Activated CD8-positive, alpha-beta memory T cell treated with anti-CD3 and anti-CD28 coated beads, Interleukin-2, amount 10 ng/mL, durations not matched to agents 7 days and 5 days (primary cell): ENCODE measurements around the gene DENND2A. TPM values are rescaled to one million over a fixed set of nuclear protein-coding genes. Genes with fewer than 3 reads are reported as not detected.
A peak's percentile ranks its signal among the peaks of the same experiment; 100 is the strongest.
"Not testable (repeated sequence)": the region's sequence is repeated elsewhere in the genome, so short reads cannot be mapped to it uniquely, and the experiment has no call there.

Source experiments
- ATAC-seq: fragments of 150-1000 bp; cut with Tn5 transposase; one replicate; pipeline ENCODE4 v1.10.0; 2021; ENCODE audit warnings: moderate library complexity
- CTCF ChIA-PET: fragments of 350-600 bp; sonication (Branson Sonifier 250); formaldehyde crosslinking; loops from one replicate; lab custom pipeline; 2021; ENCODE audit warnings: antibody characterized with exemption; lab: Charles Lee
- DNase-seq: peaks from one replicate; pipeline ENCODE4 v3.0.0-alpha.2; 2020
- H3K27ac Mint-ChIP-seq: one replicate; pipeline ENCODE4 v1.8.0; 2021; ENCODE audit warnings: mild to moderate bottlenecking, mixed read lengths
- H3K27me3 Mint-ChIP-seq: one replicate; pipeline ENCODE4 v1.8.0; 2021; ENCODE audit warnings: mixed read lengths
- H3K36me3 Mint-ChIP-seq: one replicate; pipeline ENCODE4 v1.8.0; 2021; ENCODE audit warnings: mild to moderate bottlenecking, mixed read lengths
- H3K4me1 Mint-ChIP-seq: one replicate; pipeline ENCODE4 v1.8.0; 2021; ENCODE audit warnings: mixed read lengths
- H3K4me3 Mint-ChIP-seq: one replicate; pipeline ENCODE4 v1.8.0; 2021; ENCODE audit warnings: mild to moderate bottlenecking, moderate library complexity, mixed read lengths
- H3K9me3 Mint-ChIP-seq: one replicate; pipeline ENCODE4 v1.8.0; 2022; ENCODE audit warnings: low read depth, mixed read lengths
- total RNA-seq, 2 experiments: library from RNA; stranded (reverse); gene quantifications; one replicate each; pipeline ENCODE4 v1.2.3, GENCODE V29; 2021

Gene DENND2A
- total RNA-seq, 2 experiments from 2014 or later, result 0.32 TPM; not detected in 1

GRCh38 chr7:140669862-140670261 lies 29.2 kb upstream of the DENND2A start:
- not testable (repeated sequence) for H3K9me3 Mint-ChIP-seq, ATAC-seq, H3K36me3 Mint-ChIP-seq, H3K27ac Mint-ChIP-seq, DNase-seq, H3K4me3 Mint-ChIP-seq, H3K27me3 Mint-ChIP-seq
- CTCF ChIA-PET, result interaction anchor here (2.4 kb wide), 1 partner anchor 17 kb away, joined by 7 read pairs; no protein-coding TSS in a partner anchor
- peaks cover 21% of the 10 kb centered on the region for H3K4me1 Mint-ChIP-seq

GRCh38 chr7:140669352-140669751 lies 28.7 kb upstream of the DENND2A start:
- no peak for DNase-seq
- ATAC-seq, result no peak
- Mint-ChIP-seq H3K36me3 (no peaks in the 10 kb centered on the region), H3K4me3 (no peak overlapping the region), H3K27me3 (peaks cover 10% of the 10 kb centered on the region), H3K4me1 (peaks cover 16% of the 10 kb centered on the region), H3K9me3 (no peaks in the 10 kb centered on the region), H3K27ac (no peak overlapping the region)
- CTCF ChIA-PET, result interaction anchor here (1.1 to 2.4 kb wide), 3 partner anchors 16 to 23 kb away, joined by 3 to 7 read pairs (median 4); no protein-coding TSS in a partner anchor

DNA sequence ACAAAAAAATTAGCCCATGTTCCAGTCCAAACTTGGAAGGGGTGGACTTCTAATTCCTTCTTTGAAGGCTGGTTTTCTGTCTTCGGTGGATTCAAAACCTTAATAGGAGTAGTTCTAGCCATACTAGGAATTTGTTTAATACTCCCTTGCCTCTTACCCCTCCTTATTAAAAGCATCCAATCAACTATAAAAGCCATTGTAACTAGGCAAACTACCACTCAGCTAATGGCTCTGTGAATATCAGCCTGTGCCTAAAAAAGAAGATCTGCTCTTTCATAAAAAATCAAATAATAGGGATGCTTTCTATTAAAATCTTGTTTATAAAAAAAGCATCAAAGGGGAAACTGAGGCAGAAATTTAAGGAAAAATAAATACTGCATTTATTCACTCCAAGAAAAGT lies 28.0 kb upstream of the DENND2A start:
- H3K27me3 Mint-ChIP-seq, result peaks cover 16% of the 10 kb centered on the region
- H3K36me3 Mint-ChIP-seq, result no peaks in the 10 kb centered on the region
- no peaks in the 10 kb centered on the region for H3K9me3 Mint-ChIP-seq
- CTCF ChIA-PET, result interaction anchor here (1.1 to 2.4 kb wide), 3 partner anchors 15 to 23 kb away, joined by 3 to 7 read pairs (median 4); no protein-coding TSS in a partner anchor
- no peak overlapping the region for H3K27ac Mint-ChIP-seq
- no peak overlapping the region for H3K4me3 Mint-ChIP-seq
- no peak for ATAC-seq
- DNase-seq, result no peak
- peaks cover 9% of the 10 kb centered on the region for H3K4me1 Mint-ChIP-seq

- H3K4me1 Mint-ChIP-seq, result peaks cover 7% of the 10 kb centered on the region
- no peak for ATAC-seq
- H3K27me3 Mint-ChIP-seq, result peaks cover 23% of the 10 kb centered on the region
Measured at GRCh38 chr7:140667476-140667875, 26.9 kb upstream of the DENND2A start.

GRCh38 chr7:140662938-140663337 lies 22.3 kb upstream of the DENND2A start:
- H3K4me1 Mint-ChIP-seq, H3K36me3 Mint-ChIP-seq, H3K4me3 Mint-ChIP-seq, ATAC-seq, H3K27ac Mint-ChIP-seq, DNase-seq, CTCF ChIA-PET, H3K9me3 Mint-ChIP-seq: not testable (repeated sequence)
- H3K27me3 Mint-ChIP-seq, result peaks cover 49% of the 10 kb centered on the region

More at GRCh38 chr7:140667476-140667875, 26.9 kb upstream of the DENND2A start:
- no peak overlapping the region for H3K27ac Mint-ChIP-seq
- H3K9me3 Mint-ChIP-seq, result no peaks in the 10 kb centered on the region
- CTCF ChIA-PET, result interaction anchor here (2.4 kb wide), 1 partner anchor 14 kb away, joined by 7 read pairs; no protein-coding TSS in a partner anchor
- no peaks in the 10 kb centered on the region for H3K36me3 Mint-ChIP-seq
- no peak for DNase-seq
- no peak overlapping the region for H3K4me3 Mint-ChIP-seq

DNA sequence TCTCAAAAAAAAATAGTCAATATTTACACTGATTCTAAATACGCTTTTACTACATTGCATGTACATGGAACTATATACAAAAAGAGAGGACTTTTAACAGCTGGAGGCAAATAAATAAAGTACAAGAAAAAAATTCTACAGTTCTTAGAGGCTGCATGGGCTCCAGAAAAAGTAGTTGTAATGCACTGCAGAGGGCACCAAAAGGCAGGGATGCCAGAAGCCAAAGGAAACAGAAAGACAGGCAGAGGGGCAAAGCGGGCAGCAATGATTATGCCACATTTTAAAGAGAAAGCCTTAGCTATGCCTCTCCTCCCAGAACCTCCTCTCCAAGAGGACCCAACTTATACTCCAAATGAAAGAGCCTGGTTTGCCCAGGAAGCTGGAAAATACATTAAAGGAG lies 20.5 kb upstream of the DENND2A start:
- H3K36me3 Mint-ChIP-seq, result no peaks in the 10 kb centered on the region
- ATAC-seq, result no peak
- H3K9me3 Mint-ChIP-seq, result no peaks in the 10 kb centered on the region

GRCh38 chr7:140659856-140660255 lies 19.2 kb upstream of the DENND2A start:
- no peaks in the 10 kb centered on the region for H3K36me3 Mint-ChIP-seq
- H3K9me3 Mint-ChIP-seq, result no peaks in the 10 kb centered on the region
- CTCF ChIA-PET, result interaction anchor here (0.6 kb wide), 1 partner anchor 192 kb away, joined by 4 read pairs; no protein-coding TSS in a partner anchor
- H3K27ac Mint-ChIP-seq, result no peak overlapping the region
- DNase-seq (no peak), ATAC-seq (no peak)
- no peak overlapping the region for H3K4me3 Mint-ChIP-seq
- H3K27me3 Mint-ChIP-seq, result peaks cover 60% of the 10 kb centered on the region
- H3K4me1 Mint-ChIP-seq, result peaks cover 15% of the 10 kb centered on the region

More for the DNA sequence above, 20.5 kb upstream of the DENND2A start:
- DNase-seq, result no peak
- CTCF ChIA-PET, result no interaction called here
- Mint-ChIP-seq H3K4me1 (peaks cover 10% of the 10 kb centered on the region), H3K27me3 (peaks cover 58% of the 10 kb centered on the region), H3K27ac (no peak overlapping the region), H3K4me3 (no peak overlapping the region)

- Mint-ChIP-seq H3K27ac (no peak overlapping the region), H3K4me1 (peaks cover 18% of the 10 kb centered on the region), H3K27me3 (peaks cover 44% of the 10 kb centered on the region), H3K9me3 (no peaks in the 10 kb centered on the region), H3K4me3 (no peak overlapping the region), H3K36me3 (no peaks in the 10 kb centered on the region)
- DNase-seq, result no peak
- CTCF ChIA-PET, result interaction anchor here (1.7 kb wide), 1 partner anchor 11 kb away, joined by 3 read pairs; no protein-coding TSS in a partner anchor
- ATAC-seq, result no peak
Measured at GRCh38 chr7:140657891-140658290, 17.3 kb upstream of the DENND2A start.

- H3K9me3 Mint-ChIP-seq, result no peaks in the 10 kb centered on the region
- peak overlapping the region; percentile 51 for H3K4me3 Mint-ChIP-seq
- H3K27me3 Mint-ChIP-seq, result peaks cover 46% of the 10 kb centered on the region
- H3K27ac Mint-ChIP-seq, result no peak overlapping the region
- CTCF ChIA-PET, result interaction anchor here (0.6 to 1.7 kb wide), 4 partner anchors 10 to 212 kb away, joined by 3 to 4 read pairs (median 3); no protein-coding TSS in a partner anchor
- no peaks in the 10 kb centered on the region for H3K36me3 Mint-ChIP-seq
- H3K4me1 Mint-ChIP-seq, result peaks cover 18% of the 10 kb centered on the region
- ATAC-seq (peak; percentile 80), DNase-seq (peak; percentile 67)
Measured at GRCh38 chr7:140656548-140657515, 16.2 kb upstream of the DENND2A start.

DNA sequence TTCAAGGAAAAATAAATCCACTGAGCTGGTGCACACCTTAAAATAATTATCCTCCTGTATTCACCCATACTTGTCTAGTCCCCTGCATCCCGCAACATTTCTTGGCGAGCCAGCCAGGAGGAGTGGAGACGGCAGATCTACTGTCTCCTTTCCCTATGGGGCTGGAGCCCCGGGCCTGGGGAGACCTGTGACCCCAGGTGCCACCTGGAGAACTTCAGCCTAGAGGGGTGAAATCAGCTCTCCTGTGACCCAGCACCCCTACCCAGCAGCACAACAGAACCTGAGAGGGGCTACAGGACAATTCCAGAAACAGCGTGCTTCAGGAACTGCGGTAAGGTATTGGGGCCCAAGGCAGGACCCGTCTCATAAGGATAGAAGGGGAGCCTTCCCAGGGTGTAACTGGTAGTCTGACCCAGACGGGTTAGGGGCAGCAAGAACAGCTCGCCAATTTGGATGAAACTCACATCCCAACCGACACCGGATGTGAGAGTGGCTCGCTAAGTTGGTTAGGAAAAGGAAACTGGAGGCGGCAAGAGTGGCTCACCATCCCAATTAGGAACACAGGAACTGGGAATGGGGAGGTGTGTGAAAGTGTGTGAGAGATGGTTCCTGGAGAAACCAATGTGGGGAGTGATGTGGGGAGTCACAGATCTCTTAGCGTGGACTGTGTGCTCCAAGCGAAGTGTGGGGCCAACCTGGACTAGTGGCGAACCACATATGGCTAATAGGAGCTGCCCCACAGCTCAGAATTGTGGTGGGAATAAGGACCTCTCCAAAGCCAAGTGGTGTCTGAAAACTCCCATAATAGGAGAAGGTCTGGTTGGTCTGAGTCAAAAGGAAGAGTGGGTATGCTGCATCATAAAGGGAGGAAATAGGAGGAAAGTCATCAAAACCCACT lies 15.1 kb upstream of the DENND2A start:
- peaks cover 41% of the 10 kb centered on the region for H3K27me3 Mint-ChIP-seq
- ATAC-seq (no peak), DNase-seq (no peak)
- H3K4me3 Mint-ChIP-seq, result no peak overlapping the region
- H3K36me3 Mint-ChIP-seq, result no peaks in the 10 kb centered on the region
- H3K9me3 Mint-ChIP-seq, result no peaks in the 10 kb centered on the region
- H3K27ac Mint-ChIP-seq, result no peak overlapping the region
- CTCF ChIA-PET, result interaction anchor here (0.9 to 1.3 kb wide), 3 partner anchors 14 to 179 kb away, joined by 3 to 4 read pairs (median 4); no protein-coding TSS in a partner anchor
- peaks cover 18% of the 10 kb centered on the region for H3K4me1 Mint-ChIP-seq

- no peaks in the 10 kb centered on the region for H3K9me3 Mint-ChIP-seq
- DNase-seq, result no peak
- CTCF ChIA-PET, result interaction anchor here (1.8 to 2.2 kb wide), 2 partner anchors 139 to 360 kb away, joined by 5 to 10 read pairs; partner anchors contain the start of gene MRPS33
- no peak for ATAC-seq
- peaks cover 18% of the 10 kb centered on the region for H3K4me1 Mint-ChIP-seq
- H3K4me3 Mint-ChIP-seq, result no peak overlapping the region
- H3K27ac Mint-ChIP-seq, result peak overlapping the region; percentile 40
- H3K27me3 Mint-ChIP-seq, result peaks cover 37% of the 10 kb centered on the region
- H3K36me3 Mint-ChIP-seq, result no peaks in the 10 kb centered on the region
Measured at GRCh38 chr7:140654661-140655060, 14.0 kb upstream of the DENND2A start.

- Mint-ChIP-seq H3K36me3 (no peaks in the 10 kb centered on the region), H3K27me3 (peaks cover 34% of the 10 kb centered on the region), H3K27ac (no peak overlapping the region), H3K4me3 (no peak overlapping the region), H3K9me3 (no peaks in the 10 kb centered on the region), H3K4me1 (peaks cover 18% of the 10 kb centered on the region)
- no peak for ATAC-seq
- CTCF ChIA-PET, result interaction anchor here (0.6 to 2.3 kb wide), 18 partner anchors 12 to 360 kb away, joined by 3 to 13 read pairs (median 4); partner anchors contain the start of gene MRPS33
- no peak for DNase-seq
Measured at GRCh38 chr7:140654109-140654387, 13.4 kb upstream of the DENND2A start.
